GM21576 (cell line): ENCODE results near the gene MED14.
A peak's percentile ranks its signal among the peaks of the same experiment; 100 is the strongest.

ENCODE experiments used
- ATAC-seq: cut with Tn5 transposase; IDR thresholded peaks from one replicate; pipeline ENCODE4 v1.9.1; 2021; ENCODE audit warnings: mild to moderate bottlenecking, moderate library complexity; ENCODE audit not compliant: unreplicated experiment

The MED14 gene

GRCh38 chrX:40663880-40664630 lies 71.3 kb downstream of the MED14 start:
- ATAC-seq = no peak

- ATAC-seq = peak; percentile 55
These were observed 72.1 kb downstream of the MED14 start for GRCh38 chrX:40663078-40663740.

GRCh38 chrX:40661489-40661888 lies 73.9 kb downstream of the MED14 start:
- ATAC-seq = no peak

- no peak for ATAC-seq
These were observed 75.0 kb downstream of the MED14 start for GRCh38 chrX:40660381-40660780.

GRCh38 chrX:40653535-40653934 lies 81.8 kb downstream of the MED14 start:
- ATAC-seq = no peak

- ATAC-seq = no peak
These were observed 82.7 kb downstream of the MED14 start for GRCh38 chrX:40652664-40653063.

GRCh38 chrX:40651620-40652223 lies 83.6 kb downstream of the MED14 start:
- no peak for ATAC-seq

- ATAC-seq = peak; percentile 74
These were observed 87.8 kb downstream of the MED14 start, which contains the start of gene CXorf38 for GRCh38 chrX:40647307-40648197. CXorf38 (minus strand) TSS chrX:40647561; CDS start chrX:40647520, 41 bp downstream.

- ATAC-seq = peak; percentile 23
These were observed 88.6 kb downstream of the MED14 start for GRCh38 chrX:40646489-40647306.

- peak; percentile 32 for ATAC-seq
These were observed 90.5 kb downstream of the MED14 start for GRCh38 chrX:40644821-40645358.

- ATAC-seq = no peak
These were observed 91.2 kb downstream of the MED14 start for GRCh38 chrX:40644176-40644575.

- no peak for ATAC-seq
These were observed 97.7 kb downstream of the MED14 start for GRCh38 chrX:40637687-40638086.

- ATAC-seq = no peak
These were observed 103.1 kb downstream of the MED14 start for GRCh38 chrX:40632199-40632598.

GRCh38 chrX:40628506-40628905 lies 106.8 kb downstream of the MED14 start:
- no peak for ATAC-seq

- ATAC-seq = no peak
These were observed 110.0 kb downstream of the MED14 start for GRCh38 chrX:40625294-40625693.

GRCh38 chrX:40623665-40624064 lies 111.7 kb downstream of the MED14 start:
- ATAC-seq = no peak

- ATAC-seq = no peak
These were observed 112.2 kb downstream of the MED14 start, which contains the start of gene MPC1L for GRCh38 chrX:40623139-40623536. MPC1L (plus strand) TSS chrX:40623428; CDS start chrX:40623566, 138 bp downstream.

GRCh38 chrX:40622479-40623138 lies 112.7 kb downstream of the MED14 start:
- no peak for ATAC-seq

- no peak for ATAC-seq
These were observed 117.8 kb downstream of the MED14 start for GRCh38 chrX:40617566-40617965.
